ENCODE results near the gene AP4M1.

DNA sequence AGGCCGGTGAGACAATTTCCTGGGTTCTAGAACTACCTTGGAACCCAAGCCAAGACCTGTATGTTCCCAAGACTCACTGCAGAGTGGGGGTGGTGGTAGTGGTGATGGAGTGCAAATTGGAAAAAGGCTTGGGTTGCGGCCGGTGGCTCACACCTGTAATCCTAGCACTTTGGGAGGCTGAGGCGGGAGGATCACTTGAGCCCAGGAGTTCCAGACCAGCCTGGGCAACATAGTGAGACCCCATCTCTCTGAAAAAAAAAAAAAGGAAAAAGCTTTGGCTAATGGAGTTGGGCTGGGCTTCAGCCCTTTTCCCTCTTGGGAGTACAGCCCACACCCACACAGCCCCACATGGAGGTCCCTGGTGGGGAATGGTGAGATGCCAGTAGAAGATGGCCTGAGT, 4.1 kb downstream of the AP4M1 start:
- TF ChIP-seq, protein P1, sequence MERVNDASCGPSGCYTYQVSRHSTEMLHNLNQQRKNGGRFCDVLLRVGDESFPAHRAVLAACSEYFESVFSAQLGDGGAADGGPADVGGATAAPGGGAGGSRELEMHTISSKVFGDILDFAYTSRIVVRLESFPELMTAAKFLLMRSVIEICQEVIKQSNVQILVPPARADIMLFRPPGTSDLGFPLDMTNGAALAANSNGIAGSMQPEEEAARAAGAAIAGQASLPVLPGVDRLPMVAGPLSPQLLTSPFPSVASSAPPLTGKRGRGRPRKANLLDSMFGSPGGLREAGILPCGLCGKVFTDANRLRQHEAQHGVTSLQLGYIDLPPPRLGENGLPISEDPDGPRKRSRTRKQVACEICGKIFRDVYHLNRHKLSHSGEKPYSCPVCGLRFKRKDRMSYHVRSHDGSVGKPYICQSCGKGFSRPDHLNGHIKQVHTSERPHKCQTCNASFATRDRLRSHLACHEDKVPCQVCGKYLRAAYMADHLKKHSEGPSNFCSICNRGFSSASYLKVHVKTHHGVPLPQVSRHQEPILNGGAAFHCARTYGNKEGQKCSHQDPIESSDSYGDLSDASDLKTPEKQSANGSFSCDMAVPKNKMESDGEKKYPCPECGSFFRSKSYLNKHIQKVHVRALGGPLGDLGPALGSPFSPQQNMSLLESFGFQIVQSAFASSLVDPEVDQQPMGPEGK (CRISPR knock-in tag; IDR thresholded peaks at IDR 0.05; ENCODE audit: borderline replicate concordance), result no peak
- TF ChIP-seq, protein P2, sequence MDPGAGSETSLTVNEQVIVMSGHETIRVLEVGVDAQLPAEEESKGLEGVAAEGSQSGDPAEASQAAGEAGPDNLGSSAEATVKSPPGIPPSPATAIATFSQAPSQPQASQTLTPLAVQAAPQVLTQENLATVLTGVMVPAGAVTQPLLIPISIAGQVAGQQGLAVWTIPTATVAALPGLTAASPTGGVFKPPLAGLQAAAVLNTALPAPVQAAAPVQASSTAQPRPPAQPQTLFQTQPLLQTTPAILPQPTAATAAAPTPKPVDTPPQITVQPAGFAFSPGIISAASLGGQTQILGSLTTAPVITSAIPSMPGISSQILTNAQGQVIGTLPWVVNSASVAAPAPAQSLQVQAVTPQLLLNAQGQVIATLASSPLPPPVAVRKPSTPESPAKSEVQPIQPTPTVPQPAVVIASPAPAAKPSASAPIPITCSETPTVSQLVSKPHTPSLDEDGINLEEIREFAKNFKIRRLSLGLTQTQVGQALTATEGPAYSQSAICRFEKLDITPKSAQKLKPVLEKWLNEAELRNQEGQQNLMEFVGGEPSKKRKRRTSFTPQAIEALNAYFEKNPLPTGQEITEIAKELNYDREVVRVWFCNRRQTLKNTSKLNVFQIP (CRISPR knock-in tag; IDR thresholded peaks at IDR 0.05; ENCODE audit: borderline replicate concordance, low read depth), result no peak
- TF ChIP-seq CSDC2 (CRISPR knock-in tag; IDR thresholded peaks at IDR 0.05) (no peak), TCF4 (CRISPR knock-in tag; IDR thresholded peaks at IDR 0.05; ENCODE audit: borderline replicate concordance) (no peak)
